Right hindlimb (tissue), 1 donor: ENCODE results near the gene CCRL2.
"Not testable (repeated sequence)": the region's sequence is repeated elsewhere in the genome, so short reads cannot be mapped to it uniquely, and the experiment has no call there.

Experiments
- DNase-seq: peaks from one replicate; pipeline ENCODE4 v3.0.0-alpha.2; 2018

CCRL2 gene

DNA sequence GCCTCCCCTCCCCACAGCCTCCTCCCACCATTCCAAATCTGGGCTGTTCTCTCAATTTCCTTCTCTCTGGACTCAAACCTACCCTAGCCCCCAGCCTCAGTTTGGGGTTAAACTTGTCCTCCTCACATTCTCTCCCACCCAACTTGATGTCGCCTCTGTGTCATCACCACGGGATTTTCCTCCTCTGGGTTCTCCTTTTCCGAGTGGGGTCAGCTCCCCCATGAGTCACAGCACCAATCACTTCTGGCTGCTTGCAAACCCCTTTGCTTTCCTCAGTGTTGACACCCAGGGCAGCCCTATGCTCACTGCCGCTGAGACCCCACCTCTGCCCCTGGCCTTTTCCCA, 644 bp upstream of the CCRL2 start:
- no peak for DNase-seq

DNA sequence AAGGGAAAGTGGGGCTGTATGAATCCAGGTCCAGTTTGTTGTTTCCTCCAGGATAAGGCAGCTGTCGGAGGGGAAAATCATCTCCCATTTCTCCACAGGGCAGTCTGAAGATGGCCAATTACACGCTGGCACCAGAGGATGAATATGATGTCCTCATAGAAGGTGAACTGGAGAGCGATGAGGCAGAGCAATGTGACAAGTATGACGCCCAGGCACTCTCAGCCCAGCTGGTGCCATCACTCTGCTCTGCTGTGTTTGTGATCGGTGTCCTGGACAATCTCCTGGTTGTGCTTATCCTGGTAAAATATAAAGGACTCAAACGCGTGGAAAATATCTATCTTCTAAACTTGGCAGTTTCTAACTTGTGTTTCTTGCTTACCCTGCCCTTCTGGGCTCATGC, 911 bp downstream of the CCRL2 start:
- no peak for DNase-seq

DNA sequence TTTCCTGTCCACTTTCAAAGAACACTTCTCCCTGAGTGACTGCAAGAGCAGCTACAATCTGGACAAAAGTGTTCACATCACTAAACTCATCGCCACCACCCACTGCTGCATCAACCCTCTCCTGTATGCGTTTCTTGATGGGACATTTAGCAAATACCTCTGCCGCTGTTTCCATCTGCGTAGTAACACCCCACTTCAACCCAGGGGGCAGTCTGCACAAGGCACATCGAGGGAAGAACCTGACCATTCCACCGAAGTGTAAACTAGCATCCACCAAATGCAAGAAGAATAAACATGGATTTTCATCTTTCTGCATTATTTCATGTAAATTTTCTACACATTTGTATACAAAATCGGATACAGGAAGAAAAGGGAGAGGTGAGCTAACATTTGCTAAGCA, 1.8 kb downstream of the CCRL2 start:
- no peak for DNase-seq

DNA sequence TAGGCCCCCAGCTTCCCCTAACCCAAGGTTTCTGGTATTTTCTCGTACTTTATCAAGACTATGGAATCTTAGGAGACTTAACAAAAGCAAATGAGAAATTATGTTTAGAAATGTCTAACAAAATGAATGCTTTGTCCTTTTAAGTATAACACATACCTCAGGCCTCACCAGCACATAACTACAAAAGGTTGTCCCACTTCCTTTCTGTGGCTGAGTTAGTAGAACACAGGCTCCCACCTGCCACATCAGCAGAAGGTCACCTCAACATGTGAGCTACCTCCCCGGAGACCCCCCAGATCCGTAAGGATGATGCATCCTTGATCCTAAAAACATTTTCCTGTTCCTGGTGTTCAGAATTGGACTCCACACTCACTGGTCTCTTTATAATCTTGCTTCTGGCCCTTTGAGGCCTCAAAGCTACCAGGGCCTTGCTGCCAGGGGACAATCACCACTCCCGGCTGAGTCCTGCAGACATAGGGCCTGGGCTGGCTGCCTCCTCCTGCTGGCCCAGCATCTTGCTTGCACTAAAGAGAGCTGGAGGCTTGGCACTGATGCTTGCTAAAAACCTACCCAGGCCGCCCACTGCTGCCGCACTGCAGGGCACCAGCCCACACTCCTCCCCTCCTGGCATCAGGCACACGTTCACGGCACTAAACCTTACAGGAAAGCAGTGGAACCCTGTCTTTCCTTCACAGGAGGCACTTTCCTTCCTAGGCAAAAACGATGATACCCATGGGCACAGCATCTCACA, 2.9 kb downstream of the CCRL2 start:
- DNase-seq = peak; percentile 32

DNA sequence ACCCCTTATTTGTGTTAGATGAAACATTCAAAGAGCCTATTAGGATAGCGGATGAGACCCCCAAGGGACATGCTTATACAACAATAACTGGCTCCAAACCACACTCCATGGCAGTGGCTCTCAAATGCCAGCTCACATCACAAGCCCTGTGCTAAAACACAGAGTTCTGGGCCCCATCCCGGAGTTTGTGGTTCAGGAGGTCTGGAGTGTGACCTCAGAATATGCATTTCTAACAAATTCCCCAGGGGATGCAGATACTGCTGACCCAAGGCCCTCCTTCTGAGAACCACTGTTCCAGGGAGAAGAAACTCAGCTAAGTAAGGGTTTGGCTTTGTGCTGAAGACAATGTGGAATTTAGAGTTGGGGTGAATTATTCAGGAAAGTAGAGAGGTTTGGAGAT, 3.6 kb downstream of the CCRL2 start:
- DNase-seq = no peak

DNA sequence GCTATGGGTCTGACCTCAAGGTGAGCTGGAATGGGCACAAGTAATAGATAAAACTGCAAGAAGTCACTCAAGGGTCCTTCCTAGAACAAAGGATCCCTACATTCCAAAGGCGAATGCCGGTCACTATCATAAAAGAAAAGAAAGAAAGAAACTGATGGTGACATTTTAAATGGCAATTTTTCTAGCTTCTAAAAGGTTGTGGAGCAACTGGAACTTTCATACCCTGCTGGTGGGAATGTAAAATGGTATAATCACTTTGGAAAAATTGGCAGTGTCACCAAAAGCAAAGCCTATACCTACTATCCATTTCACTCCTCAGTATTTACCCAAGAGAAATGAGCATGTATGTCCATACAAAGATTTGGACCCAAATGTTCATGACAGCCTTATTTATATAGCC, 4.2 kb downstream of the CCRL2 start:
- no peak for DNase-seq

DNA sequence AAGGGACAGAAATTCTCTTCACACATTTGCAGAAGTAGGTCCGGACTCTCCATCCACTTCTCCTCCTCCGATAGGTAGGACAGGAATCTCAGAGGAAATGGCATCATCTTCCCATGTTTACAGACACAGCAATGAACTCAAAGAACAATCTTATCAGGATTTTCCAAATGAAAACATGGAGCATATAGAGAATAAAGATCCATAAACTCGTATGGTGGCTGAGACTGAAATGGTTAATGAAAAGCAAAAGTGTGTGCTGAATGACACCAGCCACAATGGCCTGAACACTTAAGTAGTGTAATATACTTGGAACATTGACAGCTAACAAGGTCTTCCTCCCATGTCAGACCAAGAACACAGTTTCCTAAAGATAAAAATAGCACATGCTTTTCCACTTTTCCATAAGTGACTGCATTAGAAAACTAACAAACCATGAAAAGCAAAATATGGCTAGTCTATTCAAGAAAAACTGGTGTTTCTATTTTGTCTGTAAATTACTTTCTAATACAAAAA, 5.8 kb downstream of the CCRL2 start:
- no peak for DNase-seq

DNA sequence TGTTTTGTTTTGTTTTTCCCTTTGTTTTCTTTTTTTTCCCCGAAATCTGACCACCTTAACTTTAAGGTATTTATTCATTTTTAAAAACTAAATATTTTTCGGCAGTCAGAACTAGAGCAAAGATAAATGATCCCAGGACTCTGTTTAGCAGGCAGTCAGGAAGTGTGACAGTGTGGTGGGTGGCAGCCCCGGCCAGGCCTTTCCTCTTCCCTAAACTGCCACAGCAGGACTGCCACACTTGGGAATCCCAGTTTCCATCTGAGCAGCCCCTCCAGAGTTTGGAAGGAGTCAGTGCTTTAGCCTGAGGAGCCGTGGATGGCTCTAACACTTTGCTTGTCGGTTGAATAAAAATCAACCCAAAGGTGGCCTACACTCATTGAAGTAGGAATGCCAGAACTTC, 6.9 kb downstream of the CCRL2 start:
- DNase-seq = no peak

DNA sequence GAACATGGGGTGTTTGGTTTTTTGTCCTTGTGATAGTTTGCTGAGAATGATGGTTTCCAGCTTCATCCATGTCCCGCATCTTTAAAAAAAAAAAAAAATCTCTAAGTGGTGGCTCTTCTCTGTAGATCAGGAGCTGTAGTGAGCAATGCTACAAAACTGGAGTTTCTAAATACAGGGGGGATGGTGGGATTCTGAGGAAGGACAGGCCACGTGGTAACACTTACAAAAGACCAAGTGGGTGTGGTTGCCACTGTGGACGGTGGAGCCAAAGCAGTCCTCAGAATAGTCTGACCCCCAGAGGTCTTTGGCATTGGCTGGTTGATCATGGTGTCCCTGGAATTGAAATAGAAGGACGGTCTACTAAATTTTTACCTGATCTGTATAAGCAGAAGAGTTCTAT, 7.7 kb downstream of the CCRL2 start:
- no peak for DNase-seq

DNA sequence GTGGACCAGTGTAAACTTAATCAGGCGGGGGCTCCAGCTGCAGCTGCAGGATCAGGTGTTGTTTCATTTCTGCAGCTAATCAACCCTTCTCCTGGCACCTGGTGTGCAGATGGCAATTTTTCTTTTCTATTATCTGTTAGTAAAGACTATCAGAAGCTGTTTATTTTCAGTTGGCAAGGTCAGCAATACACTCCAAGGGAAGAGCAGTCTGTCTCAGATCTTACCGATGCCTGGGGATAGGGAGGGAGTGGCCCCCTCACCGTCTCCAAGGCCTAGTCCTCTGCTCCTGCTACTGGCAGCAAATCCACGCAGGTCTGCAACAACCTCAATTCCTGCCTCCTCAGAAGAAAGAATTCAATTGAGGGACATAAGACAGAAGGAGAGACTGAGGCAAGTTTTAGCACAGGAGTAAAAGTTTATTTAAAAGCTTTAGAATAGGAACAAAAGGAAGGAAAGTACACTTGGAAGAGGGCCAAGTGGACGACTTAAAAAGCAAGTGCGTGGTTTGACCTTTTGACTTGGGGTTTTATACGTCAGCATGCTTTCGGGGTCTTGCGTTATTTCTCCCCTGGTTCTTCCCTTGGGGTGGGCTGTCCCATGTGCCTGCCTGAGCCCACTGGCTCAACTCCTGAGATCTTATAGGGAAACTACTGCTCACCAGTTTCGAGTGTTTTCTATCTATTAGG, 9.2 kb downstream of the CCRL2 start:
- DNase-seq = no peak

DNA sequence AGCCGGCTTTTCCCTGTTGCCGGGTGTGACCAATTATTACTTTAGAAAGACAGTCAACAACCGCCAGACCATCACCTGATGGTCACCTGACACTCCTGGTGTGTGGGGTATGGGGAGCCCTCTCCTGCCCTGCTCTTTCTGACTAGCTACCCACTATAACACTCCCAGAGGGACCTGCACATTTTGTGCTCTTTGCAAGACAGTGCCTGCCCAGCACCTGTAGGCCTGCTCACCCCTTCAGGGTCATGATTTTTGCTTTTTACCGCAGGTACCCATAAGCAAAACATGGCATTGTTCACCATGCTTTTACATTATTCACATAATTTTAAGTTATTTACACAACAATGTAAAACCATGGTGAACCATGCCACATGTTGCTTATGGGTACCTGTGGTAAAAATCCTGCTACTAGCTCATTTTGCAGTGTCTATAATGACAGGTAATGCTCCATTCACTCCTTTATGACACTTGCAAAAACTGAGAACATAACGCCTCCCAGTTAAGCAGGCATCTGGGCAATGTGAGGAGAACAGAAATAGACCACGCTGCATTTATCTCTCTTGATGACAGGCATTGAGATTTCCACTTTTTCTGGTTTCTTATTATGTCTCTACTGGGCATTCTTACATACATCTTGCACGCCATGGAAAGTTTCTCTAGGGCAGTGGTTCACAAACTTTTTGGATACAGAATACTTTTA, 9.9 kb downstream of the CCRL2 start:
- DNase-seq = no peak

DNA sequence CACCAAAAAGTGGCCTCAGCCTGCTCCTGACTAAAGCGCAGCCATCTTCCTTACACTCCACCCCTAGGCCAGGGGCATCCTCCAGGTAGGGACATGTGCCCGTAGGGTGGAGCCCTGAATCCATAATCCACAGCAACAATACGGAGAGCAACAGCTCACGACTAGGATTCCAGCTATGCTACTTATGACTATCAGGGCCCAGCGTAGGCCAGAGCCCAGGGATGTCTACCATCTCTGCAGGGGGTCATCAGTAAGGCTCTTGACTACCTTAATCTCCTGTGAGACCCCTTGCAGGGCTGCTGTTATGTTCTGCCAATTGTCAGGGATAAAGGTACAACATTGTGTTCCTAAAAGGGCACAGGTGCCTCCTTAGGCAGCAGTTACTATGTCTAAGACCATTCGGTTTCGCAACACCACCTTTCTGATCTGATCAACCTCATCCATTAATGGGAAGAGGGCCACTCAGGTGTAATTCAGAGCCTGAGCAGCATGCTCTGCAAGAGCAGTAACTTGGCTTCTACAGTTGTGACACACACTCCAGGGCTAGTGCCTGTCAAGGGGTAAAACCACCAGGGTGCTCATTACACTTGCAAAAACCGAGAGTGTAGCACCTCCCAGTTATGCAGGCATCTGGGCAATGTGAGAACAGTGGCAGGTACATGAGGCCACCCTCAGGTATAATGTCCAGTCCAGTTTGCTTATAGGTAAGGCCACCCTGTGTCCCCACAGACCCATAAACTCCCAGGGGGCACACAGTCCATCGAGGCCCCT, 11.0 kb downstream of the CCRL2 start:
- no peak for DNase-seq

DNA sequence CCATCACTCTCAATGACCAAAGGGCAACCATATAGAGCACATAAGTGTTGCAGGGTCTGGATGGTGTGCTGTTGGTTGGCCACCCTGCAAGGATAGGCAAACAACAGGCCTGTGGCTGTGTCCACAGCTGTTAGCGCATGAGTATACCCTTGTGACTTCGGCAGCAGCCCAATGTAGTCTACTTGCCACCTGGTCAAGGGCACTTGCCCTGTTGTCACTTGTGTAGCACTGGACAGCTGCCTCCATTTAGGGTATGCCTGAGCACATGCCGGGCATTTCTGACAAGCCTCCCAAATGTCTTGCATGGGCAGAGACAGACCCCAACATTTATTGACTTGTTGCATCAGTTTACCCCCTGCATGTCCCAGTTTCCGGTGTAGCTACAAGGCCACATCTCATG, 12.8 kb downstream of the CCRL2 start:
- DNase-seq = no peak

DNA sequence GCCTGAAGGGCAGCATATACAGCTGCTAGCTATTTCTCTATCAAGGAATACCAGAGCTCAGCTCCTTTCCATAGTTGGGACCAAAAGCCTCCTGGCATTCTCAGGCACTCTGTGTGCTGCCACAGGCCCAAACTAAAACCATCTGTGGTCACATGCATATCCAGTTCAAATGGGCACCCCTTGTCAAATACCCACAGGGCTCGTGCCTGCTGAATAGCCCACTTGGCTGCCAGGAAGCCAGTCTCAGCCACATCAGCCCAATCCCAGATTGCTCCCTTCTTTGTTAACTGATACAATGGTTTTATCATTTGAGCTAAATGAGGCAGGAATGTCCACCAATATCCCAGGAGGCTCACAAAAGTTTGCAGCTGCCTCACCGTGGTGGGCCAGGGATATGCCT, 13.9 kb downstream of the CCRL2 start:
- DNase-seq = no peak

DNA sequence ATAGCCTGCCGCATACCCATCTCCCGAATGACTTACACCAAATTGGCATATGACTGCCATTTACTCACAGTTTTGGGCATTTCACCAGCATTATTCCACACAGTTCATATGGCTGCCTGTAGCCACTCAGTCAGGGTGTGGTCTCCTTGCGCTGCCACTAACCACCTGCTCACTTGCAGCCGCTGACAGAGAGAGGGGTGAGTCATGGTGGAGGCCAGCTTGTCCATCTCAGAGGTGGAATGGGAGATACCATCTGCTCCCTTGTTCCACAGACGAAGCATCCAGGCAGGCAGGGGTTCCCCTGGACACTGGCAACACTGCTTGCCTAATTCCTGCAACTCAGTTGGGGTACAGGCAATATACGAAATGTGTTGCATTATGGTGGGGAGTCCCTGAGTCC, 15.6 kb downstream of the CCRL2 start:
- no peak for DNase-seq

DNA sequence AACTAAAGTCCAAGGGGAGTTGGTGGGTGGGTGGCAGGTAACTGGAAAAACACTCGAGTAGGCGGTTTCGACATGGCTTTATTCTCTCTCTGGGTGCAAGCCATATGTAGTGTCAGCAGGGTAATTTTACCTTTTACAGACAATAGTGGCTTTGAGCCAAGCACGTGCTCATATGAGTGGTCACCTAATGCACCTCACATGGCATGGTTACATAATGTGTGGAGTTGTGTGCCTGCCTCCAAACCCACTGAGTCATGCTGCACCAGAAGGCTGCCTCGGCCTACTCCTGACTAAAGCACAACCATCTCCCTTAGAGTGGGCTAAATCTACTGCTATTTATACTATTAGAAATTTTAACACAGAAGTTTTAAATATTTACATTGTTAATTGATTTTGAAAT, 16.5 kb downstream of the CCRL2 start:
- no peak for DNase-seq

DNA sequence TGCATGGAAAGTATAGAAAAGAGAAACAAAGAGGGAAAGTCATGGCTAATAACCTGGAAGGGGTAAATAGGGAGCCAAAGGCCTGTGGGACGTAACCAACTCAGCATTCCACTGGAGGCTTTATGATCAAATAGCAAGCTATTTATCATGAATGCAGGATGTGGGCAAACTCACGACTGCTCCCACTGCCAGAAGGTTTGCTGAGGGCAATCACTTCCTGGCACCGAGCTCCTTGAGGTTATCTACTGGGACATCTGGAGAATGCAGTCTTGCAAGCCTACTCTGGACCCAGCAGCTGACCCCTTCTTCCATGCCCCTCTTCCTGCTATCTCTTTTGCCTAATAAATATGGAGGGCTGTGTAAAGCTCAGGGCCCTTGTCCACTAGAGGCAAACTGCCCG, 19.4 kb downstream of the CCRL2 start:
- not testable (repeated sequence) for DNase-seq

DNA sequence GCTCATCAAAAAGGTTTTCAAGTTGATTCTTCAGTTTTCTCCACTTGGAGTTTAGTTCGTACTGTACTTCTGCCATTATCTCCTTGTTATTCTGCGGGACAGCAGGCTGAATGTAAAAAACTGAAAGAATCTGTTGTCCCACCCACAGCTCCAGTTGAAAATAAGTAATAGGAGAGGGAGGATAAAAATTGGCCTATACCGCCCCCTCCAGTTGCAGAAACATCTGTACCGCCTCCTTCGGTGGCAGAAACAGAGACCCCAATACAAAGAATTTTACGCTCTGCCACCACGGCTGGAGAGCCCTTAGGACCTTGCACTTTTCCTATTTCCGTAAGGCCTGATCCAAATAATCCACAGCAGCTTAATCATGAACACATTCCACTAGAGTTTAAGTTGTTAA, 20.3 kb downstream of the CCRL2 start:
- DNase-seq = not testable (repeated sequence)

DNA sequence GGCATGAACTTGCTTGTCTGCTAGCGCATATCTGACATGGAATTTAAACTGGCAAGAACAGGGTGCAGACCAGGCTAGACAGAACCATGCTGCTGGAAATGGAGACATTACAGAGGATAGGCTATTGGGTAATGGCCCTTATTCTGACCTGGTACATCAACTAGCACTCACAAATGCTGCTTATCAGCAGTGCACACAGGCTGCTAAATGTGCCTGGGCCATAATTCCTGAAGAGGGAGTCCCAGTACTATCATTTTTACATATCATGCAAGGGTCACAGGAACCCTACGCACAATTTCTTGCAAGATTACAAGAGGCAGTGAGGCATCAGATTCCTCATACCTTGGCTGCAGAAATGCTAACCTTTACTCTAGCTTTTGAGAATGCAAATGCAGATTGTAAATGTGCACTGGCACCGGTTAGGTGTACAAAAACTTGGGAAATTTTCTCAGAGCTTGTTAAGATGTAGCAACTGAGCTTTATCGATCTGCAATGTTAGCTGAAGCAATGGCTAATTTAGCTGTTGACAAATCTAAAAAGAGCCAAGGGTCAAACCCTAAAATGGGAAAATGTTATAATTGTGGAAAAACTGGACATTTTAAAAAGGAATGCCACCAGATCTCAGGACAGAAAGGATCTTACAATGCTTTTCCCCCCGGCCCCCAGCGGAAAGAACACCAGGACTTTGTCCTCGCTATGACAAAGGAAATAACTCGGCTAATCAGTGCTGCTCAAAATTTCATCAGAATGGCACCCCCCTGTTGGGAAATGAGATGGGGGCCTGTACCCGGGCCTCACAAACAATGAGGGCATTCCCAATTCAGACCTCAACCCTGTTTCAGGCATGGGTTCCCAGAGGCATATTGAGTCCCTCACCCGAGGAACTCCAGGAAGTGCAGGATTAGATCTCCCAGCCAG, 21.1 kb downstream of the CCRL2 start:
- no peak for DNase-seq

DNA sequence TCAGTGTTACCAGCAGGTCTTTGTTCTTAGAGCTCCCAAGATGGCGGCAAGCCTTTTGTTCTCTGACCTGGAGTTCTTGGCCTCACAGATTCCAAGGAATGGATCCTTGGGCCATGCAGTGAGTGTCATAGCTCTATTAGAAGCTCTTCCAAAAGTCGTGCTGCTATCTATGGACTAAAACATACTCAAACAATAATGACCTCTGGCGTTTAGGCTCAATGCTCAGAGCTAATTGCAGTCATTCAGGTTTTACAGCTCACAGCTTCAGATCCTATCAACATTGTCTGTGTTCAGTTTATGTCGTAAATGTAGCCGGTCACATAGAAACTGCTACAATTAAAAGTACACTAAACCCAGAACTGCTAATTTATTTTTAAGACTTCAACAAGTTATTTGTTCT, 22.2 kb downstream of the CCRL2 start:
- DNase-seq = no peak

DNA sequence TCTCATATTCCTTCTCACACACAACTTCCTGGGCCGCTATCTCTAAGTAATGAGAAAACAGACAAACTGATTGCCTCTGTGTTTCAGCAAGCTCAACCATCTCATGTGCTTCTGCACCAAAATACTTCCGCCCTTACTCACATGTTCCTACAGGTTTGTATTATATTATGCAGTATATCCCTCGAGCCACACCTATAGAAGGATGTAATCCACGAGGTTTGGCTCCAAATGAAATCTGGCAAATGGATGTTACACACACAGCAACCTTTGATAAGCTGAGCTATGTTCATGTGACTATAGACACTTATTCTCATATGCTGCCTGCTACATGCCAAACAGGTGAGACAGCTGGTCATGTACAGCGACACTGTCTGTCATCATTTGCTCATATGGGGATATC, 22.6 kb downstream of the CCRL2 start:
- DNase-seq = no peak

DNA sequence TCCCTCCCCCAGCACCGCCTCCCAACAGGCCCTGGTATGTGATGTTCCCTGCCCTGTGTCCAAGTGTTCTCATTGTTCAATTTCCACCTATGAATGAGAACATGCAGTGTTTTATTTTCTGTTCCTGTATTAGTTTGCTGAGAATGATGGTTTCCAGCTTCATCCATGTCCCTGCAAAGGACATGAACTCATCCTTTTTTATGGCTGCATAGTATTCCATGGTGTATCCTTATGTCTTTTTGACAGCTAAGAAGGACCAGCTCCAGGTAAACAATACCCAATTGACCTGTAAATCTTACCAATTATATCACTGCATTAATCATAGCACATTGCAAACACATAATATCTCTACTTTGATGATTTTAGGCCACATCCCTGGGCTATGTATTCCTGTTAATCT, 23.8 kb downstream of the CCRL2 start:
- DNase-seq = not testable (repeated sequence)
